GM12878 (cell line): ENCODE measurements around the gene CD2AP. TPM values are rescaled to one million over a fixed set of nuclear protein-coding genes. Genes with fewer than 3 reads are reported as not detected.

Experiments
- ATAC-seq: fragments of 200-7000 bp; cut with Tn5 transposase; 3 replicates; pipeline ENCODE4 v1.9.1; 2020; ENCODE audit warnings: mild to moderate bottlenecking, moderate library complexity
- BruUV-seq: library from RNA; stranded (reverse); fragments of 400-500 nt; replicated peaks from 2 replicates; lab custom pipeline; 2021; lab: Mats Ljungman, UMichigan
- CTCF ChIA-PET: fragments of 300-600 bp; sonication (Branson Sonifier 250); formaldehyde crosslinking; extraction: SDS; loops from one replicate; lab custom pipeline; 2021; ENCODE audit warnings: inconsistent platforms; lab: Yijun Ruan, JAX
- POLR2A ChIA-PET: fragments of 350-600 bp; formaldehyde crosslinking; extraction: SDS; loops from one replicate; lab custom pipeline; 2021; ENCODE audit warnings: inconsistent platforms; lab: Charles Lee
- RAD21 ChIA-PET: fragments of 300-600 bp; sonication (Branson Sonifier 250); formaldehyde crosslinking; loops from one replicate; lab custom pipeline; 2023; ENCODE audit warnings: antibody characterized with exemption; ENCODE audit not compliant: unreplicated experiment; lab: Charles Lee
- SMC1A ChIA-PET: fragments of 300-600 bp; sonication (Branson Sonifier 250); formaldehyde crosslinking; loops from one replicate; lab custom pipeline; 2023; ENCODE audit not compliant: unreplicated experiment, uncharacterized antibody; lab: Charles Lee
- DNase-seq: peaks from one replicate; pipeline ENCODE4 v3.0.0-alpha.2; 2011; ENCODE audit warnings: low read depth, low spot score
- FAIRE-seq: peaks from 3 replicates; lab custom pipeline; 2011; peaks lifted over from hg19 to GRCh38; lab: Jason Lieb, UNC
- H2AFZ ChIP-seq: 2 replicates; pipeline ENCODE4 v1.6.0; 2011; ENCODE audit warnings: low read depth, low read length, control low read depth; ENCODE audit not compliant: control insufficient read depth
- H3K27ac ChIP-seq: 2 replicates; pipeline ENCODE4 v1.5.1; 2011; ENCODE audit warnings: control low read depth; ENCODE audit not compliant: control insufficient read depth, insufficient read depth
- H3K27me3 ChIP-seq, 2 experiments: replicated peaks in 1 of 2; 2 replicates each; pipeline versions ENCODE4 v1.6.0 to v1.6.1; 2011; ENCODE audit warnings: low read length in 1 of 2; ENCODE audit not compliant: control insufficient read depth in 2 of 2, insufficient read depth in 2 of 2
- H3K36me3 ChIP-seq, 2 experiments: 2 replicates each; pipeline ENCODE4 v1.5.1; 2011; ENCODE audit warnings: low read length in 1 of 2; ENCODE audit not compliant: control insufficient read depth in 2 of 2, insufficient read depth in 2 of 2
- H3K4me1 ChIP-seq: 2 replicates; pipeline ENCODE4 v1.6.1; 2011; ENCODE audit warnings: mild to moderate bottlenecking, low read length, moderate library complexity, mixed read lengths; ENCODE audit not compliant: control insufficient read depth, insufficient read depth
- H3K4me2 ChIP-seq: 2 replicates; pipeline ENCODE4 v1.6.0; 2011; ENCODE audit warnings: control low read depth; ENCODE audit not compliant: control insufficient read depth, insufficient read depth
- H3K4me3 ChIP-seq: fragments of 200-600 bp; sonication (generic); 2 replicates; pipeline ENCODE4 v1.5.1; 2016
- H3K79me2 ChIP-seq: 2 replicates; pipeline ENCODE4 v1.6.0; 2011; ENCODE audit warnings: low read length; ENCODE audit not compliant: control insufficient read depth, insufficient read depth
- H3K9ac ChIP-seq: 2 replicates; pipeline ENCODE4 v1.8.0; 2011; ENCODE audit warnings: low read length, control low read depth, mixed read lengths; ENCODE audit not compliant: control insufficient read depth, insufficient read depth
- H3K9me3 ChIP-seq: replicated peaks from 3 replicates; pipeline ENCODE4 v1.5.1; 2011; ENCODE audit warnings: mild to moderate bottlenecking, low read length; ENCODE audit not compliant: control insufficient read depth, insufficient read depth
- H4K20me1 ChIP-seq: 2 replicates; pipeline ENCODE4 v1.6.0; 2011; ENCODE audit not compliant: control insufficient read depth, insufficient read depth
- LARP7 ChIP-seq: fragments of 450-650 bp; IDR thresholded peaks from 2 replicates; pipeline ENCODE4 v1.6.1; 2017; ENCODE audit warnings: mild to moderate bottlenecking
- SMAD5 ChIP-seq: IDR thresholded peaks from 2 replicates; pipeline ENCODE4 v1.6.1; 2016; ENCODE audit warnings: antibody characterized with exemption, low read depth
- ZBTB40 ChIP-seq: fragments of 450-650 bp; IDR thresholded peaks from 2 replicates; pipeline ENCODE4 v1.6.1; 2016; ENCODE audit warnings: mild to moderate bottlenecking, moderate library complexity, borderline replicate concordance
- WGBS: methylation state at CpG from one replicate; pipeline ENCODE4 v1.1.6; 2016; ENCODE audit warnings: low lambda C conversion rate; ENCODE audit not compliant: insufficient replicate concordance, insufficient coverage; ENCODE audit errors: missing lambda C conversion rate; 5-methylcytosine and 5-hydroxymethylcytosine counted together
- in situ Hi-C: fragments of 300-500 bp; cut with MboI; formaldehyde crosslinking; loops from 9 replicates; pipeline ENCODE4 v1.14.3; 2018; ENCODE audit warnings: mixed read lengths
- intact Hi-C: fragments of 100-400 bp; cut with micrococcal nuclease; formaldehyde crosslinking; loops from one replicate; pipeline ENCODE4 v1.14.2; 2022; ENCODE audit not compliant: unreplicated experiment
- polyA plus RNA-seq, 11 experiments: library from polyadenylated mRNA; depleted of rRNA in 4 of 11; unstranded in 6 of 11; stranded (reverse) in 5 of 11; fragments of >200 nt; fragmentation: Nextera tagmentation in 4 of 11; fragmentation: Illumina TruSeq in 1 of 11; extraction: Ambion mirVana in 4 of 11; extraction: Trizol in 1 of 11; gene quantifications; 1 replicate in 1 of 11; 2 replicates in 10 of 11; pipeline versions ENCODE4 v1.2.1 to v1.2.3, GENCODE V29; 2011 to 2016; ENCODE audit warnings: inconsistent platforms in 2 of 11, missing spikeins in 2 of 11, low read depth in 1 of 11
- total RNA-seq, 4 experiments: library from RNA; depleted of rRNA in 3 of 4; stranded (reverse); fragments of >200 nt in 3 of 4; fragmentation: Illumina TruSeq in 1 of 4; extraction: Trizol in 1 of 4; gene quantifications; 2 replicates each; pipeline versions ENCODE4 v1.2.1 to v1.2.3, GENCODE V29; 2013 to 2021

The CD2AP gene
- total and polyA plus RNA-seq, 10 of the 15 experiments (the other 5 are each of a cell fraction or from before 2014, with no cell fraction given) = 5.4 to 46.6 (median 20.9) TPM

- no peak for ATAC-seq
- SMC1A ChIA-PET = interaction anchor here (0.8 to 4.1 kb wide), 7 partner anchors 11 to 140 kb away, joined by 3 to 47 read pairs (median 5); no protein-coding TSS in a partner anchor
- Histone ChIP-seq H3K36me3 (no peaks in the 10 kb centered on the region), H3K4me2 (peak overlapping the region; percentile 96), H3K27me3 (no peaks in the 10 kb centered on the region), H3K27ac (peak overlapping the region; percentile 62; the same call in 1 of the 2 replicates), H3K79me2 (peaks cover 40% of the 10 kb centered on the region), H4K20me1 (no peaks in the 10 kb centered on the region), H3K9ac (peak overlapping the region; percentile 95), H3K4me3 (peak overlapping the region; percentile 98), H2AFZ (peak overlapping the region; percentile 89), H3K4me1 (no peaks in the 10 kb centered on the region; the same call in 1 of the 2 replicates), H3K9me3 (no peaks in the 10 kb centered on the region)
- WGBS = 13% methylated on average over 21 of the region's 21 CpGs
- DNase-seq = no peak
- TSS peak; percentile 90 for BruUV-seq
- RAD21 ChIA-PET = interaction anchor here (0.7 to 4.7 kb wide), 11 partner anchors 11 to 948 kb away, joined by 3 to 58 read pairs (median 5); no protein-coding TSS in a partner anchor
- TF ChIP-seq SMAD5 (no peak), ZBTB40 (peak; percentile 51; the same call in 1 of the 2 replicates), LARP7 (peak; percentile 45)
- peak; percentile 7 for FAIRE-seq
- CTCF ChIA-PET = interaction anchor here (0.6 to 1.4 kb wide), 4 partner anchors 39 to 257 kb away, joined by 3 to 8 read pairs (median 3); no protein-coding TSS in a partner anchor
- in situ Hi-C loops = no loop called here
- POLR2A ChIA-PET = interaction anchor here (0.7 to 4.7 kb wide), 8 partner anchors 9 to 68 kb away, joined by 3 to 21 read pairs (median 4); no protein-coding TSS in a partner anchor
- intact Hi-C loops = no loop called here
Observed at GRCh38 chr6:47476781-47477496, 650 bp upstream of the CD2AP start.
